ENCODE measurements around the gene NEURL1B.

GRCh38 chr5:172642486-172642885 lies 1.4 kb downstream of the NEURL1B start:
- TF ChIP-seq CTCF (IDR thresholded peaks at IDR 0.05) (no peak), POLR2A (IDR thresholded peaks at IDR 0.05) (no peak)

Measured in right lobe of liver (tissue), 4 donors.